MM.1S (cell line): ENCODE data around the gene RNLS.

Experiments used
- CTCF ChIP-seq: fragments of 300-600 bp; sonication (generic); IDR thresholded peaks from 2 replicates; pipeline ENCODE4 v1.5.1; 2016; ENCODE audit warnings: antibody characterized with exemption, low read length, mixed read lengths
- EZH2 ChIP-seq: fragments of 300-600 bp; sonication (generic); optimal IDR thresholded peaks from 2 replicates; pipeline ENCODE3; 2017; ENCODE audit warnings: low read depth, mild to moderate bottlenecking, antibody characterized with exemption, low read length, mixed read lengths

GRCh38 chr10:88530629-88531391, 52.3 kb downstream of the RNLS start:
- TF ChIP-seq CTCF (no peak), EZH2 (no peak)
